GM19468 (cell line): ENCODE data around the gene NUDT14.

Experiments
- ATAC-seq: cut with Tn5 transposase; IDR thresholded peaks from one replicate; pipeline ENCODE4 v1.9.1; 2021; ENCODE audit warnings: mild to moderate bottlenecking, moderate library complexity, moderate number of reproducible peaks; ENCODE audit not compliant: unreplicated experiment; ENCODE audit errors: extremely low read depth

NUDT14 gene

DNA sequence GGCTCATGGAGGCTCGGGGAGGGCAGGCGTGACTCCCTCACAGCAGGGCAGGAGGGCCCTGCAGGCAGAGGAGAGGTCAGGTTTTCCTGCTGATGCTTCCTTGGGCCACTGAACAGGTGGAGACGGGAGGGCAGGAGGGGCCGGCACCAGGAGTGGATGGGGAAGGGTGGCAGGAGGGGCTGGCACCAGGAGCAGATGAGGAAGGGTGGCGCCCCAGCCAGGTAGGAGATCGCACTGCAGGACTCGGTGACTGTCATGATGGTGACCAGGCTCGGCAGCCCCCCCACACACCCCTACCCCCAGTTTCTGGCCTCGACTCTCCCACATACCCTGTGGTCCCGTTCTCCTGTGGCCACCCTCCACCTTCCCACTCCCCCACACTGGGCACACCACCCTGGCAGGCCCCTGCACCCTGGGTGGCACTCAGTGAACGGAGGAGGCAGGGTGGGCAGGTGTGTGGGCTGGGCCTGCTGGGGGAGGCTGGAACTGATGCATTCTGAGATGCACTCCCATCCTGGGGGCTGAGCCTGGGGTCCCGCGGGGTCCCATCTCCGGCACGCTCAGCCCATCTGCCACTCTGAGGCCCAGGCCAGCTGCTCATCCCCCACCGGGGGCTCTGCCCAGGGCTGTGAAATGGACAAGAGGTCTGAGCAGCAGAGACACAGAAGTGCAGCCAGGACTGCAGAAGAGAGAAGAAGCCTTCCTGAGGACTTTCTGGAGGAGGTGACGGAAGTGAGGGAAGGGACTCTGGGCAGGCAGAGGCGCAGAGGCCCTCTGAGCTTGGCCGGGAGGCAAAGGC, 2.8 kb downstream of the NUDT14 start:
- ATAC-seq: no peak

- ATAC-seq: no peak
Measured at GRCh38 chr14:105177082-105177481, 4.0 kb downstream of the NUDT14 start.

DNA sequence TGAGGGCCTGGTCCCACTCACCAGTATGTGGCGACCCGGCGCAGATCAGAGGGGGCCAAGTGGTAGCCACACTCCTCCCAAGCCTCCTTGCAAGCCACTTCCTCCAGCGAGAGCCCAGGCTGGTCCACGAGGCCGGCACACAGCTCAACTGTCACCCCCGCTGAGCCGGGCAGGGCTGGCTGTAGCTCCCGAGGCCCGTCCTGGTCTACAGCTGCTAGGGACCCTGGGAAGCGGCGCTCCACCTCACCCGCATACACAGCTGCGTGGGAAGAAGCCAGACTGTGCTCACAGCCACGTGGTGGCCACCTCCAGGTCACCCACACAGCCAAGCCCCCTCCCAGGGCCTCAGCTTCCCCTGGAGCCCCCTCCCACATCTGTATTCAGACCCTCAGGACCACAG, 4.6 kb downstream of the NUDT14 start:
- ATAC-seq: no peak

DNA sequence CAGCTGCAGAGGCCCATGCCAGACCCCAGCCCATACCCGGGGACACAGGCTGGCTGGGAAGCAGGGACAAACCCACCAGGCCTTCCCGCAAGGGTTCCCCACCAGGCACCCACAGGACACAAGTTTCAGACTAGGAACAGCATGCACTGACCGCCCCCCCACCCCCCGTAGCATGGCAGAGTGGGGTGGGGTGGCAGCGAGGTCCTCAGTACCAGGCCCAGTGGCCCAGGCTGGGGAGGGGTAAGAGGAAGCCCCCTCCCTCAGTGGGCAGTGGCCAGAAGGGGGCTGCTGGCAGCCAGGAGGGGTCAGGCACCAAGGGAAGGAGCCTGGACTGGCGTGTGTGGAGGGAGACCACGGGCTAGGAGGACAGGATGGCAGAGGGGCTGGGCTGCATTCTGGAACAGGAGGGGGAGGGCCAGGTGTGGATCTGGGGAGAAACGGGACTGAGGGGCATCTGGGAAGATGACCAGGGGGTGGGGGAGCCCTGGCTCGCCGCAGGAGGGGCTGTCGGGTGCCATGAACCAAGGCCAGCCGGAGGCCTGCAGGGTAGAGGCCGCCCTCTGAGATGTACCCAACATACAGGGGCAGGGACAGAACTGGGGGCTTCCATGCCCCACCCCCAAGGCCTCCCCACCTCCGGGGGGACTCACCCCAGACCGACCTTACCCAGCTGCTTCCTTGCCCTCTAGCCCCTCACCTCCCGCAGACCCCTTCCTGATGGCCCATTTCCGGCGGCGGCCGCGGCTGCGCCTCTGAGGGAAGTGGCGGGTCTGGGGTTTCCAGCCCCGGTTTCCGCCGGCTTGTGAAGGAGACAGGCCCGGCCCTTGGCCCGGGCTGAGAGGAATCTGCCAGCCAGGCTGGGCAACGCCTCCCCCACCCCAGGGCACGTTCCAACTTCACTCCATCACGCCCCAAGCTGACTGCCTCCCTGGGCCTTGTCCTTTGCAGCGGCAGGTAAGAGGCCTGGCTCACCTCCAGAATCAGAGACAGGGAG, 6.9 kb downstream of the NUDT14 start:
- no peak for ATAC-seq

GRCh38 chr14:105173145-105173544, 8.0 kb downstream of the NUDT14 start:
- ATAC-seq: no peak

- no peak for ATAC-seq
Measured at GRCh38 chr14:105172476-105172875, 8.6 kb downstream of the NUDT14 start.

DNA sequence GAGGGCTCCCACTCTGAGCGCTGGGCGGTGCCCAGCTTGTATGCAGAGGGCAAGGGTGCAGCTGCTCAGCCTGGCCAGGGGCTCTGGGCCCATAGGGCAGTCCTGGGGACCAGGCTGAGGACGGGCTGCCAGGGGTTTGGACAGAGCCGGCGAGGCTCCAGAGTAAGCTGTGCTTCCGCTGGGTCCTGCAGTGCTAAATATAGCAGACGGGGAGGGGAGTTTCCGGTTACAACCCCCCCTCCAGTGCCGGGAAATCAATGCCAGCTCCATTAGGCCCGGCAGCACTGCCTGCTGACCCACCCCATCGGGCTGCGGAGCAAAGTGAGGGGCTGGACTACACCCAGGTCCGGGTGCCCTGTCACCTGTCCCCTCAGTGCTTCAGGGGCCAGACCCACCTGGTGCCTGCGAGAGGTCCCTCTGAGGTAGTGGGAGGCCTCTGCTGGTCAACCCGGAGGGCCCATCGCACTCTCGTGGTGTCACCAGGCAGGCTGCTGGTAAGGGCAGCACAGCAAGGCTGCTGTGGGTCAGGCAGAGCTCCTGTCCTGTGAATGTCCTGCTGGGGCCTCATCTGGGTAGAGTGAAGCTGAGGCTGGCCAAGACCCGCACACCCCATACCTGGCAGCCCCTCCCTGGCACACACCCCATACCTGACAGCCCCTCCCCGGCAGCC, 10.0 kb downstream of the NUDT14 start:
- ATAC-seq: no peak

GRCh38 chr14:105169776-105170655, 11.1 kb downstream of the NUDT14 start:
- ATAC-seq: no peak

- ATAC-seq: no peak
Measured at GRCh38 chr14:105168979-105169507, 12.1 kb downstream of the NUDT14 start.

DNA sequence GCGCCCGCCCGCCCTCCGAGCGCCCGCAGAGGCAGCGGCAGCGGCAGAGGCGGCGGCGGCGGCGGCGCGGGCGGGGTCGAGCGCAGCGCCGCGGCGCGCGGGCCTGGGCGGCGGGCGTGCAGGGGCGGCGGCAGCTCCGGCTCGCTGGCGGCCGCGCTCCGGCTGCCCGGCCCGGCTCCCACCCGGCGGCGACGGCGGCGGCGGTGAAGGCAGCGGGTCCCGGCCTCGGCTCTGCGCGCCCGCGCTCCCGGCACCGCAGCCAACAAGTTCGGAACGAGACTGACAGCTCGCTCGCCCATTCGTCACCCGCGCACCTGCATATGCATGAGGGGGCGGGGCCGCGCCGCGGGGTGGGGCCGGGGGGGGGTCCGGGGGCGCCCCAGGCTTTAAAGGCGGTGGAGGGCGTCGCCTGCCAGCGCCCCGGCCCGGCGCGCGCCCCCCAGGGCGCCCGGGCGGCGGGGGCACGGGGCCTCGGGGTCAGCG, 12.6 kb downstream of the NUDT14 start, which contains the start of gene JAG2:
Gene JAG2, minus strand, starts transcription at position 281 of the 483 bp plus-strand sequence. CDS start 356 bp downstream, outside the sequence.
- no peak for ATAC-seq

DNA sequence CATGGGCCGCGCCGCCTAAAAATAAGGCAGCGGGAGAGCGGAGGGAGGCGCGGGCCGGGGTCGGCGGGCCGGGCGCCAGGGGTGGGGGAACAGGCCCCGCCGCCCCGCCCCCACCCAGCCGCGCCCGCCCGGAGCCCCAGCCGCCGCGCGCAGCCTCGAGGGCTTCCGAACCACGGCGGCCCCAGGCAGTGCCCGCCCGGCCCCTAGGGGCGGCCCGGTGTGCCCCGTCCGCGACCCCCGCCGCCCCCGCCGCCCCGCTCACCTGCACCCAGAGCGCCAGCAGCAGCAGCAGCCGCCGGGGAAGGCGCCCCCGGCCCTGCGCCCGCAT, 13.1 kb downstream of the NUDT14 start:
- ATAC-seq: no peak

- no peak for ATAC-seq
Measured at GRCh38 chr14:105167303-105168092, 13.6 kb downstream of the NUDT14 start.

DNA sequence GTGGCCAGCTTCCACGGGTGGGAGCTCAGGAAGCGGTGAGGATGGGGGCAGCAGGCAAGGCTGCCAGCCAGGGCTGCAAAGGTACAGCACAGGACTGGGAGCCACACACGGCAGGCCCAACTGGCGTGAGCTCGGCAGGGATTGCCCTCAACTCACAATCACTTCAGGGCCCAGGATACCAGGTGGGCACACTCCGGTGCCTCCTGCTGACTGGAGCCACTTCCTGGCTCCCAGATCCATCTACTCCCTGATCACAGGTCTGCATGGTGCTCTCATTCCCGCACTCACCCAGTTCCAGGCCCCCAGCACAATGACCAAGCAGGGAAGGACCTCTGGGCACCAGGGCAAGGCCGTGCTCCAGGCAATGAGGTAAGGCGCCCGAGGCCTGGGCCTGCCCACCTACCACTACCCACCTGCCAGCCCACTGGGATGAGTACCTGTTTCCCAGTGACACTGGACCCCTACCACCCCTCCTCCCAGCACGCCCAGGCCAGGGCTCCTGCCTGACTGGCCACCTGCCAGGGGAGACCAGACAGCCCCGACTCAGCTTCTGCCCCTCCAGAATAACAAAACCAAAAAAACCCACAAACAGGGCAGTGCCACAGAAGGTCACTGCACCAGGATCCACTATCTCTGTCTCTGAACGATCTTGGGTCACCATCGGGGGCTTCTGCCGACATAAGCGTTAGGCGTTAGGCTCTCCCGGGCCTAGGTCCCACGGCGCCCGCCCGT, 14.4 kb downstream of the NUDT14 start:
- ATAC-seq: no peak

DNA sequence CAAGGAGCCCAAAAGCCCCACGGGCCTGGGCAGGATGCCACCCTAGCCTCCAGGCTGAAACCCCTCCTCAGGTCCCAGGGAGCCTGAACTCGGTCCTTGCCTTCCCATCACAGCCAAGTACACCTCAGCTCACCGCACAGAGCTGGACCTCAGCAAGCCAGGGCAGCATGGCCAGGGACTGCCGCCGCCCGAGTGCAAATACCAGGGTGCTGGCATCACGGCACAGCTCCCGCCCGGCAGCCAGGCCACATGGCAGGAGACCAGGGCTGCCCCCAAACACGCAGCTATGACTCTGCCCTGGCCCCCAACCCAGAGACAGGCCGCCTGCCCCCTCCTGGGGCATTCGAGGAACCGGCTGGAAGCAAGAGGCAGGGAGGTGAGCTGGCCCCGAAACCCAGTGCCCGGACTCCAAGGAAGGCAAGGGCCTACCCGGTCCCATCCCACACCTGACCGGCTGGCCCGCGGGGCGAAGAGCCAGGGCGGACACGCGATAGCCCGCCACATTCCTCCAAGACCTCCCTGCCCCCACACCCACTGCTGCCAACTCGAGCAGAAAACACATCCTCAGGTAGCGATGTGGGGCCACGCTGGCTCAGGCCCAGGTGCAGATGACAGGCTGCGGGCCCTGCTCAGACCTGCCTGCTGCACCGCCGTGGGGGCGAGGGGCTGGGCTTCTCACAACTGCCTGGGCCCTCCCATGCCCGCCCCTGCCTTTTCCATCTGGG, 15.2 kb downstream of the NUDT14 start:
- no peak for ATAC-seq

DNA sequence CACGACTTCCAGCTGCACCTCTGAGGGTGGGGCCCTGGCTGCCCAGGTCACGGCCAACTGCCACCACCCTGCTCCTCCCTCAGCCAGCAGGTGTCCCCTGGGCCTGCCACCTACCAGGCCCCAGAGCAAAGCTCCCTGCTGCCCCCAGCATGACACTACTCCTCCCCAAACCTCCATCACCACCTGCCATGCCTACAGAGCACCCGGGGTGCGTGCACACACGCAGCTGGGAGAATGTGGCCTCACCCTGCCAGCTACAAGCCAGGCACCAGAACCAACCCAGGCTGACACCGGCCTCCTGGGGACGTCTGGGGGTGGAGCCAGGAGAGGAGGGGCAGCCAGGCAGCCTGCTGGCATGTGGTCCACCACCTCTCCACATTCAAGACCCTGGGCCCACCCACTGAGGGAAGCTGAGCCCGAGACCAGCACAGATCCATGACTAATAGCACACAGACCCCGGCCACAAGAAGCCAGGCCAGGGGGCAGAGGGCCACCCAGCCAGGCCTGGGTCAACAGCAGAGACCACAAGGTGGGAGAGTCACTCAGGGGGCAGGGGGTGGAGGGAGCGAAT, 15.9 kb downstream of the NUDT14 start:
- ATAC-seq: no peak

DNA sequence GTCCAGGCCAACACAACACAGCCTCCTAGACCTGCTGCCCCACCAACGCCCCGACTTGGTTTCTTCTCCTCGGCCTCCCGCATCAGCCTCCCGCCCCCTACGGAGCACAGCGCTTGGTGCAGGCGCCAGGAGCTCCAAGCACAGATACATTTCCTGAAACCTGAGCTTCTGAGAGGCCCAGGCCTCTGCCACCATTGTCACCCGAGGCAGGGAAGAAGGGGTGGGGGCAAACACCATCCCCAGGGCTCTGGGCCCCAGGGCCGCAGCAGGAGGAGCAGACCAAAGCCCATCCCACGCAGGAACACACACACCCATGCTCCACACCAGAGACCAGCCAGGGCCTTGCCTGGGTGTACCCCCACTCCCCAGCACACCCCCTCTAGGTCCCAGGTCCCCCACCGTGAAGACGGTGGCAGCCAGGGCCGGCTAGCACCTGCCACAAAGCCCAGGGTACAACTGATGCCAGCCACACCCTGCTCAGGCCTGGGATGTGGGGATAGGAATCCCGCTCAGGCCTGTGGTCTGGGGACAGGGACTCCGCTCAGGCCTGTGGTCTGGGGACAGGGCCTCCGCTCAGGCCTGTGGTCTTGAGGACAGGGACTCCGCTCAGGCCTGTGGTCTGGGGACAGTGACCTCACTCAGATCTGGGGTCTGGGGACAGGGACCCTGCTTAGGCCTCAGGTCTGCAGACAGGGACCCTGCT, 17.9 kb downstream of the NUDT14 start:
- no peak for ATAC-seq
